ENCODE measurements around the gene DIO3. TPM values are rescaled to one million over a fixed set of nuclear protein-coding genes. Genes with fewer than 3 reads are reported as not detected.

DIO3 gene
- total and polyA plus RNA-seq, 2 donors: 1.8 to 14.1 TPM

DNA sequence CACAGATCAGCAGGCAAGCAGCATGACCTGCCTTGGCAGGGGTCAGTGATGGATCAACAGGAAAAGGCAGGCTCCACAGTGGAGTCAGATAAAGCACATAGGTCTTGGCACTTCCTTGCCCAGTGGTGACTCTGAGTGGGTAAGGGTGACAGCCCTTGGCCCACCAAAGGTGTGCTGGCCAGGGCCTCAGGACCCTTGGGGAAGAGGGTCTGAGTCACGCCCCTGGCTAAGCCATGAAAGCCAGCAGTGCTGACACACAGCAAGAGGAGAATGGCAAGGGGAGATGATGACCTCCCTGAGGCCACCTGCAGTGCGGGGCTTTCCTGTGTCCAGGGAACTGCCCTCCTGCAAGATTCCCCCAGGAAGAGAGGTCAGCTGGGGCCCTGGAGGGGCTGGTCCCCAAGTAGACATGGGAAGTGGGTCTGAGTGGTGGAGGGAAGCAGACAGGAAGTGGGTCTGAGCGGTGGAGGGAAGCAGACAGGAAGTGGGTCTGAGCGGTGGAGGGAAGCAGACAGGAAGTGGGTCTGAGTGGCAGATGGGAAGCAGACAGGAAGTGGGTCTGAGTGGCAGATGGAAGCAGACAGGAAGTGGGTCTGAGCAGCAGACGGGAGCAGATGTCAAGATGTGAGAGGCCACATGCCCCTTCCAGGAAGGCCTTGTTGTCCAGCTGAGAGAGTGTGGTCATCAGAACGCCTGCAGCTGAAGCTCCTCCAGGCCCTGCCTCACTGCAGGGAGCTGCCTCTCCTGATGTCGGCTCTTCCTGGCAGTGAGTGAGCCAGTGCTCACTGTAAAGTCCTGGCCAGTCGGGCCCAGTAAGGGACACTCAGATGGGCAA lies 34.8 kb downstream of the DIO3 start:
- no peaks in the 10 kb centered on the region for H3K36me3 ChIP-seq (ENCODE audit: insufficient read depth)
- H3K4me3 ChIP-seq (ENCODE audit: low read depth, low read length): no peak overlapping the region
- H3K4me1 ChIP-seq (ENCODE audit: insufficient read depth): no peaks in the 10 kb centered on the region
- WGBS: 80% methylated on average over 8 of the region's 8 CpGs
- H3K27ac ChIP-seq (ENCODE audit: low read depth): no peak overlapping the region
- no peak for DNase-seq (ENCODE audit: extremely low spot score)

DNA sequence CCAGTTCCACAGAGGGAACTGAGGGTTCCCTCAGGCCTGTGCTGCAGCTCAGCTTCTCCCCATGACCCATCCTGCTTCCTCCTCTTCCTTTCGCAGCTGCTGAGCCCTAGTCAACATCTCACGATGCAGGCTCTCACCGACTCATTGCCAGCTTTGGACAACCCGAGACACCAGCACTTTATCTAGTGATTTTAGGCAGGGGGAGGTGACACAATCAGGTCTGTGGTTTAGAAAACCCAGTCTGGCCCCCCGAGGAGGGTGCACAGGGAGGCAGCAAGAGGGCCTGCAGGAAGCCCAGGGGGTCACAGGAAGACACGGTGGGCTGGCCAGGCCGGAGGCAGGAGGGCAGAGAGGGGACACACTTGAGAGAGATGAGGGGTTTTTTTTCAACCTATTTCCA lies 35.4 kb downstream of the DIO3 start:
- Histone ChIP-seq H3K27ac (ENCODE audit: low read depth) (no peak overlapping the region), H3K4me1 (ENCODE audit: insufficient read depth) (no peaks in the 10 kb centered on the region), H3K4me3 (ENCODE audit: low read depth, low read length) (no peak overlapping the region), H3K36me3 (ENCODE audit: insufficient read depth) (no peaks in the 10 kb centered on the region)
- WGBS: 77% methylated on average over 7 of the region's 7 CpGs
- no peak for DNase-seq (ENCODE audit: extremely low spot score)

DNA sequence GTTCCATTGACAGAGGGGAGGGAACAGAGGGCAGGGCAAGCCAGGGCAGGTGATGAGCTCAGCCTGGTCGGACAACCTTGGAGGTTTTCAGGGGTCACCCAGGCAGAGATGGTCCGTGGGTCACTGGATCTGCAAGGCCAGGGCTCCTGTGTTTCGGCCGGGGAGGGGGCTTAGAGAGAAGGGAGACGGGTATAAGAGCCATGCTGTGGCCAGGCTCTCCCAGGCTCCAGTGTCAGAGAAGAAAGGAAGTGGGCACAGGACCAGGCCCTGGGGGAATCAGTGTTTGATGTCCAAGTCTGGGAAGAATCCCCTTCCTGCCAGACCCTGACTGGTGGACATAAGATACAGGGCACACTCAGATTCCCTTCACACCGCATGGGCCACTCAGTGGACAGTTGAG lies 36.9 kb downstream of the DIO3 start:
- WGBS: 93% methylated on average over 6 of the region's 6 CpGs
- Histone ChIP-seq H3K4me3 (ENCODE audit: low read depth, low read length) (no peak overlapping the region), H3K4me1 (ENCODE audit: insufficient read depth) (no peaks in the 10 kb centered on the region), H3K36me3 (ENCODE audit: insufficient read depth) (no peaks in the 10 kb centered on the region), H3K27ac (ENCODE audit: low read depth) (no peak overlapping the region)
- DNase-seq (ENCODE audit: extremely low spot score): no peak

DNA sequence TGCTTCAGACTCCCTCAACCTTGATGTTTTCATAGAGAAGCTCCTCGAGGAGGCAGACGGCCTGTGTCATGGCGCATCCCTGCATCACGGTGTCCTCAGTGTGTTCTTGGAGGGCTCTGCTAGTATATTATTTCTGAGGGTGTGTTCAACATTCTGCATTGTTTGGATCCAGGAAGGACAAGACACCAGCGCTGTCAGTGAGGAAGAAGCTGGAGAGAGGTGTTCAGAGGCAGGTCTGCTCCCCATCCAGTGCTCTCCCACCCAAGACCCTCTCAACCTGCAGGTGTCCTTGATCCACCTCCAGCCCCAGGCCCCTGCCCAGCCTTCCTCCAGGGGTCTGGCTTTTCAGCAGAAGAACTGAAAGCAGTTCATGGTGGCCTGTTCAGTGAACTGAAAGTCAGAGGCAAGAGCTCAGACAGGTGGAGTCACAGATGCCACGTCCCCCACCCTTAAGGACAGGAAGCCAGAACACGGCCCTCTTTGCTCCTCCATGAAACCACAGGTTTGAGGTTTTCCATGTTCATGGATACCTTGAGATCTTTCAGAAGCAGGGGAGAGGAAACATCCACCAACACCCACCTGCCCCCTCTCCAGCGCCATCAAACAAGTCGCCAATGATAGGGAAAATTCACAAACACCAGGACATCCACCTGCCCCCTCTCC lies 37.4 kb downstream of the DIO3 start:
- H3K4me3 ChIP-seq (ENCODE audit: low read depth, low read length): no peak overlapping the region
- no peak overlapping the region for H3K27ac ChIP-seq (ENCODE audit: low read depth)
- H3K4me1 ChIP-seq (ENCODE audit: insufficient read depth): no peaks in the 10 kb centered on the region
- WGBS: 89% methylated on average over 9 of the region's 9 CpGs
- no peak for DNase-seq (ENCODE audit: extremely low spot score)
- H3K36me3 ChIP-seq (ENCODE audit: insufficient read depth): no peaks in the 10 kb centered on the region

DNA sequence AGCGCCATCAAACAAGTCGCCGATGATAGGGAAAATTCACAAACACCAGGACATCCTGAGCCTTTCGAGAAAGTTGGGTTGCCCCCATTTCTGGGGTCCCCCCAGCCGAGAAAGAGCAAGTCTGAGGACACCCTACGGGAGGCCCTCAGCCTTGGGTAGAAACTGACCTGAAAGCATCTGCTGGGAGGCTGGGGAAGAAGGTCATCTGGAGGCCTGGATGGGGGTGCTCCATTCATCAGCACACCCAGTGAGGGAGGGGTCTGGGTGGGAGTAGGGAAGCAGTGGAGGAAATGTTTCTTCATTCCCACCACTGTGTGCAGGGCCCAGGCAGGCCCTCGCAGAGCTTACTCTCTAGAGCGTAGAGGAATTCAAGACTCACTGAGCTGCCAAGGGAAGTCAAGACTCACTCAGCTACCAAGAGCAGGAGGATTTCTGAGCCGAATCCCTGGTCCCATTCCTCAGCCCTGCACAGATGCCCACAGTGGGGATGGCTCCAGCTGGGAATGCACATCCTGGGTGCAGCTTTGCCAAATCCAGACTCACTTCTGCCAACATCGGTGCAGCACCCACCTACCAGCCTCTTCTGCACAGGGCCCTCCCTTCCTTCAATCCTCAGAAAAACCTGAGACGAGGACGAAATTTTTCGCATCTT lies 38.1 kb downstream of the DIO3 start:
- 95% methylated on average over 13 of the region's 13 CpGs for WGBS
- H3K4me1 ChIP-seq (ENCODE audit: insufficient read depth): no peaks in the 10 kb centered on the region
- DNase-seq (ENCODE audit: extremely low spot score): no peak

GRCh38 chr14:101600336-101600890 lies 39.1 kb downstream of the DIO3 start:
- Histone ChIP-seq H3K27ac (ENCODE audit: low read depth) (no peak overlapping the region), H3K4me3 (ENCODE audit: low read depth, low read length) (no peak overlapping the region), H3K36me3 (ENCODE audit: insufficient read depth) (no peaks in the 10 kb centered on the region), H3K4me1 (ENCODE audit: insufficient read depth) (no peaks in the 10 kb centered on the region)
- 79% methylated on average over 7 of the region's 7 CpGs for WGBS
- no peak for DNase-seq (ENCODE audit: extremely low spot score)

More for the DNA sequence above, 38.1 kb downstream of the DIO3 start:
- Histone ChIP-seq H3K4me3 (ENCODE audit: low read depth, low read length) (no peak overlapping the region), H3K27ac (ENCODE audit: low read depth) (no peak overlapping the region), H3K36me3 (ENCODE audit: insufficient read depth) (no peaks in the 10 kb centered on the region)

DNA sequence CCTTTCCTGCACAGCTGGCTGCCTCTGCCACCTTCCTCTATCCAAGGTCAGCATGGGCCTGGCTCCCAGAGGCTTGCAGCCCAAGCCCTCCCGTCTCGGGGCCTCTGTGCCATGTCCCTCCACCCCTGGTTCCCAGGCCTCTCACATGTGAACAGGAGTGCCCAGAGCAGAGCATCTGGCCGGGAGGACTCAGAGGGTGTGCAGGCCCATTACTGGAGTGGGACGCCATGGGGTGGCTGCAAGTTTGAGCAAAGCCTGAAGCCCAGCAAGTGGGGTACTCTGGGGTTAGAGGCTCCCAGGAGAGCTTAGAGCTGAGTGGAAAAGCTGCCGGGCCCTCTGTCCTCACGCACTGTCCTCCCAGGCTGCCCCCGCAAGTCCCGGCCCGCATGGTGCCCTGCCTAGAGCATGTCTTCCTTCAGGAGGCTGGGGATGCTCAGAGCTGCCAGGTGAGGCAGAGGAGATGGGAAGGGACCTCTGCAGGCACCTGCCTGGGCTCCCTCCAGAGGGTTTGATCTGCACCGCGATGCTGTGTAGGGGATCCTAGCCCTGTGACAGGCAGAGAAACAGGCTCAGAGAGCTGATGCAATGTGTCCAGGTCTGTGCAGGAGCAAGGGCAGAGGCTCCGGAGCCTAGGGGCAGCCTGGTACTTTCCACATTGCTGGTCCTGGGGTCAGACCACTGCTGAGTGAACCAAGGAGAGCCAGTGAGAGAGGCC lies 39.8 kb downstream of the DIO3 start:
- Histone ChIP-seq H3K36me3 (ENCODE audit: insufficient read depth) (no peaks in the 10 kb centered on the region), H3K4me3 (ENCODE audit: low read depth, low read length) (no peak overlapping the region), H3K4me1 (ENCODE audit: insufficient read depth) (no peaks in the 10 kb centered on the region), H3K27ac (ENCODE audit: low read depth) (no peak overlapping the region)
- no peak for DNase-seq (ENCODE audit: extremely low spot score)
- 89% methylated on average over 12 of the region's 12 CpGs for WGBS

DNA sequence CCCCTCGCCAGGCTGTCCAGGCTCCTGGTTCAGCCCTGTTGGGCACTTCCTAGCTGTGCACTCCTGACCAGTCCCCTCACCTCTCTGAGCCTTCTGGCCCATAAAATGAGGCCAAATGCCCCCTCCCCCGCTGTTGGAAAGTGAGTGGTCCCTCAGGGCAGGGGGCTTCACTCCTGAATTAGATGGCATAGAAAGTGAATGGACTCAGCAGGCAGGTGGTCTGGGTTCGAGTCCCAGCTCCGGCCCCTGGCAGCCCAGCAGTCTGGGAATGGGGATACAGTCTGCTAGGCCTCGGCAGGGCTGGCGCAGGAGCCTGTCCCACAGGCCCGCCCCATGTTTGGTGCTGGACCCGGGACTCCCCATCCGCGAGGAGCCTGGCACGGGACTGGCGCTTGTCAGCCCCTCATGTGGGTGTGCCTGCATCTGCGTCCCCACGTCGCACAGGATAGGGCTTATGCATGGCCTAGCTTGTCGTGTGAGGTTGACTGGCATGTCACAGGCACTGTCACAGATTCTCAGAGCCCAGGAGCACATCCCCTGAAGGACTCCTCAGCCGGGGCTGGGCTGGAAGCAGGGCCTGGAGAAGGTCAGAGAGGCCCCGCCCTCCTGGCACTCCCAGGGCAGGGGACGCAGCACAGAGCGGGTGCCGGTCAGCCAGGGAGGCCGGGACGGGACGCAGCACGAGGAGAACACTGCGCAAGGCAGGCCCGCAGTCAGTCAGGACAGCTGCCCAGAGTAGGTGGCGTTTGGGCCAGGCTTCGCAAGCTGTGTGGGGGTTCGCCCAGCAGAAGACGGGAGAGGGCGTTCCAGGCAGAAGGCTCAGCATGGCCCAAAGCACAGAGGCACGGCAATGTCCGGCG lies 40.5 kb downstream of the DIO3 start:
- Histone ChIP-seq H3K36me3 (ENCODE audit: insufficient read depth) (no peaks in the 10 kb centered on the region), H3K27ac (ENCODE audit: low read depth) (no peak overlapping the region), H3K4me3 (ENCODE audit: low read depth, low read length) (no peak overlapping the region), H3K4me1 (ENCODE audit: insufficient read depth) (no peaks in the 10 kb centered on the region)
- DNase-seq (ENCODE audit: extremely low spot score): no peak
- WGBS: 91% methylated on average over 35 of the region's 35 CpGs

- Histone ChIP-seq H3K4me1 (ENCODE audit: insufficient read depth) (no peaks in the 10 kb centered on the region), H3K27ac (ENCODE audit: low read depth) (no peak overlapping the region), H3K36me3 (ENCODE audit: insufficient read depth) (no peaks in the 10 kb centered on the region), H3K4me3 (ENCODE audit: low read depth, low read length) (no peak overlapping the region)
- DNase-seq (ENCODE audit: extremely low spot score): no peak
- 95% methylated on average over 12 of the region's 12 CpGs for WGBS
These were observed 41.2 kb downstream of the DIO3 start for GRCh38 chr14:101602466-101602840.

DNA sequence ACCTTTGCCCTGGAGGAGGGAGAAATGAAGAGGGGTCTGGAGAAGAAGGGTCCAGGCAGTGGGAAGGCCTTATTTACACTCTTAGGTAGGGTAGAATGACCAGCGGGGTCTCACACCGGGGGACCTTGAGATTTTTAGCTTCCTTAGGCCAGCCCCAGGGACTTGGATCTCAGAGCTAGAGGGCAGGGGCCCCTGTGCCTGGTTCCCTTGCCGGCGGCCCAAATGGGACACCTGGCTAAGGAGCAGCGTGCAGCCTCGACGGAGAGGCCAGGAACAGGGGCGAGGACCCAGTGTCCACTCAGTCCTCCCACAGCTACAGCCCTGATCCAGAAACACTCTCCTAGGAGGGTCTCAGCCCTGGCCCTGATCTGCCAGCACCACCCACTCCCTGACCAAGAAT lies 41.8 kb downstream of the DIO3 start:
- no peak overlapping the region for H3K27ac ChIP-seq (ENCODE audit: low read depth)
- no peaks in the 10 kb centered on the region for H3K36me3 ChIP-seq (ENCODE audit: insufficient read depth)
- 92% methylated on average over 8 of the region's 8 CpGs for WGBS
- H3K4me3 ChIP-seq (ENCODE audit: low read depth, low read length): no peak overlapping the region
- no peaks in the 10 kb centered on the region for H3K4me1 ChIP-seq (ENCODE audit: insufficient read depth)
- DNase-seq (ENCODE audit: extremely low spot score): no peak

DNA sequence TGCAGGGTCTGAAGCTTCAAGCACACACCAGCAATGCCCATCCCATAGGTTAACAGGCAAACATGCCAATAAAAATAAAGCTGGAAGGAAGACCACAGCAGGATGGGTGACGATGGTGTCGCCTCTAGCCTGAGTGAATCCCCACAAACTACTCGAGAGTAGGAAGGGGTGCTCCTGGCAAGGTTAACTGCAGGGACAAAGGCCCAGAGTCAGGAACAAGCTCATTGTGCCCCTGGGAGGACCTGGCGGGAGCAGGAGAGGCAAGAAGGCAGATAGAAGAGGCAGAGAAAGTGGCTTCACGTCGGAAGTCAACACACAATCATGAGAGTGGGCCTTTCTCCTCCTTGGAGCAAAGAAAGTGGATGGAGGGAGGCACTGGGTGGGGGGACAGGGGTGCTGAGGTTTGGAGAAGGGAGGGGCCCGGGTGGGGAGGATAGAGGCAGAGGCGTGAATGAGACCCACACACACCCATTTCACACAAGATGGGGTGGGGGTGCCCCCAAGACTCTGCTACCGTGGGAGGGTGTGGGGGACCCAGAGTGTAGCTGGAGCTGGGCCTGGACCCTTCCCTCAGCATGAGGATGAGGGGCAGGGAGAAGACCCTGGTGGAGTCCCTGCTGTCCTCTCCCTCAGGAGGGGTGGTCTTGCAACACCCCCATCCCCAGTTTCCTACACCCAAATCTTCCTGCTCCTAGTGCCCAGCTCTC lies 43.1 kb downstream of the DIO3 start:
- no peak overlapping the region for H3K4me3 ChIP-seq (ENCODE audit: low read depth, low read length)
- no peaks in the 10 kb centered on the region for H3K36me3 ChIP-seq (ENCODE audit: insufficient read depth)
- DNase-seq (ENCODE audit: extremely low spot score): no peak
- 89% methylated on average over 9 of the region's 9 CpGs for WGBS
- no peak overlapping the region for H3K27ac ChIP-seq (ENCODE audit: low read depth)
- no peaks in the 10 kb centered on the region for H3K4me1 ChIP-seq (ENCODE audit: insufficient read depth)
